ACC112 (cell line): Measurements from ENCODE around the gene RAET1L.

ENCODE experiments used
- H2AFZ ChIP-seq: fragments of 200-600 bp; sonication (generic); one replicate; pipeline ENCODE4 v1.6.0; 2017; ENCODE audit warnings: antibody characterized with exemption, low read length; ENCODE audit not compliant: unreplicated experiment
- H3K27ac ChIP-seq: fragments of 200-600 bp; sonication (generic); 2 replicates; pipeline ENCODE4 v1.5.1; 2014; ENCODE audit warnings: low read depth, mild to moderate bottlenecking, antibody characterized with exemption, low read length, moderate library complexity
- H3K27me3 ChIP-seq: fragments of 200-600 bp; sonication (generic); 2 replicates; pipeline ENCODE4 v1.6.1; 2014; ENCODE audit warnings: mild to moderate bottlenecking, antibody characterized with exemption, low read length, moderate library complexity, mixed read lengths; ENCODE audit not compliant: insufficient read depth
- H3K36me3 ChIP-seq: fragments of 200-600 bp; sonication (generic); 2 replicates; pipeline ENCODE4 v1.6.1; 2016; ENCODE audit warnings: mild to moderate bottlenecking, antibody characterized with exemption, low read length, moderate library complexity, mixed read lengths; ENCODE audit not compliant: insufficient read depth
- H3K4me1 ChIP-seq: fragments of 200-600 bp; sonication (generic); one replicate; pipeline ENCODE4 v1.6.1; 2016; ENCODE audit warnings: low read length, mixed read lengths; ENCODE audit not compliant: insufficient read depth, unreplicated experiment, control insufficient read depth
- H3K4me3 ChIP-seq: fragments of 200-600 bp; sonication (generic); 2 replicates; pipeline ENCODE4 v1.5.1; 2014; ENCODE audit warnings: mild to moderate bottlenecking, low read depth, low read length
- H3K79me2 ChIP-seq: fragments of 200-600 bp; sonication (generic); one replicate; pipeline ENCODE4 v1.6.0; 2016; ENCODE audit warnings: low read length; ENCODE audit not compliant: control insufficient read depth, unreplicated experiment, insufficient read depth

Gene RAET1L

DNA sequence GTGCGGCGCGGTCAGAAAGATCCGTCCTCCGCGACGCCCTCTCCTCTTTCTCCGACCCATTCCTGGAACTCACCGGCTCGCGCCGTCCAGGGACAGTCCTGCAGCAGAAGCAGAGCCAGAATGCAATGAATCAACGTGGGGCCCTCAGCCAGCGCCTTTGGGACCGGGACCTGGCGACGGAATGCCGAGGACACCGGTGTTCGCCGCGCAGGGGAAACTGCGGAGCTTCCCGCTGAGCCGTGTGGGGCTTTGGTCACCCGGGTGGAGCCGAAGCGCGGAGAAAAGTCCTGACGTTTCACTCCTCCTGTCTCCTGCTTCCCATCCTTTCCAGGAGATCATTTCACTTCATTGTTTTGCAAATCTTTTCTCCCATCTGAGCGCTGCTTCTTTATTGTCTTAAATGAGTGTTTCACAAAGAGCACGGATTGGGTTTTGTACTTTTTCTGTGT lies 35.1 kb downstream of the RAET1L start:
- H3K4me3 ChIP-seq = peak overlapping the region; percentile 61
- H3K79me2 ChIP-seq = no peaks in the 10 kb centered on the region
- H3K4me1 ChIP-seq = peaks cover 4% of the 10 kb centered on the region
- H3K27ac ChIP-seq = no peak overlapping the region
- H2AFZ ChIP-seq = no peak overlapping the region
- no peaks in the 10 kb centered on the region for H3K36me3 ChIP-seq
- H3K27me3 ChIP-seq = peaks cover 99% of the 10 kb centered on the region

DNA sequence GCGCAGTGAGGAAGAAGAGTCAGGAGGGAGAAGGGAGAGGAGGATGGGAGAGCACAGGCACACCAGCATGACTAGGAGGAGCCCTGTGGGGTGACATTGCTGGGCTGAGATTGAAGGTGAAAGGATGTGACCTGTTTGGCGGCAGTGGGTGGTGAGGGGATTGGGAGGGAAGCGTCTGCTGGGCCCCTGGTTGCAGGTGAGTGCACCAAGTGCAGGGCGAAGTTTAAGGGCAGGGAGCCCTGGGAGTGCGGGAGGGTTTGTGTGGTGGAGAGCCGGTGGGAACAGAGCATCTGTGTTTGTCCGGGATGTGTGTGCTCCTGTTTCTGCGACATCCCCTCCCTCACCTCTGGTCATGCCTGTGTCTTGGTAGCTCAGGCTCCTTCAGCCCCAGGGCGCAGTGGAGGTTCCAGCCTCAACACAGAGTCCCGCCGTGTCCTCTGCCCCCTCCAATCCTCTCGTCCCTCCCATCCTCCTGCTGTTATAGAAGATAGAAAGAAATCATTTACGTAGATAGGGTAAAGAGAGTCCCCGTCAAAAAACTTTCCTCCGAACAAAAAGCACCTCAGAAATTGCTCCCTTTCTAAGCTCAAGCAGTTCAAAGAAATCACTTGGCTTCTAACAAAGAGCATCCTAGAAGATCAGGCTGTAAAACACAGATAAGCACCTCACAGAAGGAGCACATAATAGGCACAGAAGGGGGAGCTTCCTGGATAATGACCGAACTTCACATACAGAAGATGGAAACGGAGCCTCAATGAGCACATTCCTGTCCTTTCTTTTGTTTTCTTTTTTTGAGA lies 36.6 kb downstream of the RAET1L start:
- no peak overlapping the region for H3K4me3 ChIP-seq
- peaks cover 95% of the 10 kb centered on the region for H3K27me3 ChIP-seq

GRCh38 chr6:149987602-149988107 lies 37.7 kb downstream of the RAET1L start:
- Histone ChIP-seq H3K27ac (no peak overlapping the region), H3K4me3 (no peak overlapping the region), H3K27me3 (peaks cover 92% of the 10 kb centered on the region), H3K79me2 (no peaks in the 10 kb centered on the region), H2AFZ (no peak overlapping the region), H3K4me1 (peaks cover 4% of the 10 kb centered on the region), H3K36me3 (no peaks in the 10 kb centered on the region)

More for the DNA sequence above, 36.6 kb downstream of the RAET1L start:
- Histone ChIP-seq H3K79me2 (no peaks in the 10 kb centered on the region), H3K36me3 (no peaks in the 10 kb centered on the region), H2AFZ (no peak overlapping the region), H3K27ac (no peak overlapping the region), H3K4me1 (peaks cover 4% of the 10 kb centered on the region)

GRCh38 chr6:149985481-149985937 lies 39.8 kb downstream of the RAET1L start:
- Histone ChIP-seq H3K27ac (no peak overlapping the region), H3K27me3 (peaks cover 86% of the 10 kb centered on the region)

DNA sequence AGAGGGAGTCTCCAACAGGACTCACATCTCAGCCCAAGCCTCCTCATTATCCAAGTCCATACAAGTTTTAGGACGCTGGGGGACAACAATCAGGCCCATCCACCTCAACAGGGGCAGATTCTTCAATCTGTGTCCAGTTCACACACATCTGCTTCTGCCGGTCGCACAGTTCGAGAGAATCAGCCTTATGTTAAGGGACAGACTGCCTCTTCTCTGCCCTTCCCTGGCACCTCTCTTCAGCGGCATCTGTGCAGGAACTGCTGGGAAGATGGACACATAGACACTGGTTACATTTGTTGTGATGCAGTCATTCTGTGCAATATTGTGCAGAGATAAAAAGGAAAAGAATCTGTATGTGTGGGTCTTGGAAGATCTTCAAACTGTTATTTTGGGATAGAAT lies 40.6 kb downstream of the RAET1L start:
- Histone ChIP-seq H3K4me3 (no peak overlapping the region), H3K36me3 (no peaks in the 10 kb centered on the region), H3K79me2 (no peaks in the 10 kb centered on the region), H2AFZ (no peak overlapping the region), H3K4me1 (no peaks in the 10 kb centered on the region), H3K27ac (no peak overlapping the region), H3K27me3 (peaks cover 82% of the 10 kb centered on the region)

More at GRCh38 chr6:149985481-149985937, 39.8 kb downstream of the RAET1L start:
- Histone ChIP-seq H3K79me2 (no peaks in the 10 kb centered on the region), H3K36me3 (no peaks in the 10 kb centered on the region), H2AFZ (no peak overlapping the region), H3K4me3 (no peak overlapping the region), H3K4me1 (no peaks in the 10 kb centered on the region)

DNA sequence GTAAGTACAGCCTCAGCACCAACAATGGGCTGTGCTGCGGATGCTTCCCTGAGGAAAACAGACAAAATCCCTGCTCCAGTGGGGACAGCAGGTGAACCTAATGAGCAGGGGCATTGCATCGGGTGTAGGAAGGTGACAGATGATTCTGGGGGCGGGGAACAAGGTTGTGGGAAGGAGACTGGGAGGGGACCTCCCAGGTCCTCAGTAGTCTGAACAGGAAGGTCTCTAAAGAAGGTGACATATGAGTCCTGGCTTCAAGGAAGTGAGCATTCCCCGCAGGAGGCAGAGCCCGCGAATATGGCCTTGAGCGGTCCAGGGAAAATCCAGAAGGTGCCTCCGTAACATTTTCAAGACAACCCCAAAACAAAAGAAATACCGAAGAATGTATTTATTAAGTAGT lies 42.2 kb downstream of the RAET1L start:
- Histone ChIP-seq H3K27ac (no peak overlapping the region), H3K4me1 (no peaks in the 10 kb centered on the region), H3K79me2 (no peaks in the 10 kb centered on the region), H3K36me3 (no peaks in the 10 kb centered on the region), H3K4me3 (no peak overlapping the region), H3K27me3 (peaks cover 78% of the 10 kb centered on the region), H2AFZ (no peak overlapping the region)

DNA sequence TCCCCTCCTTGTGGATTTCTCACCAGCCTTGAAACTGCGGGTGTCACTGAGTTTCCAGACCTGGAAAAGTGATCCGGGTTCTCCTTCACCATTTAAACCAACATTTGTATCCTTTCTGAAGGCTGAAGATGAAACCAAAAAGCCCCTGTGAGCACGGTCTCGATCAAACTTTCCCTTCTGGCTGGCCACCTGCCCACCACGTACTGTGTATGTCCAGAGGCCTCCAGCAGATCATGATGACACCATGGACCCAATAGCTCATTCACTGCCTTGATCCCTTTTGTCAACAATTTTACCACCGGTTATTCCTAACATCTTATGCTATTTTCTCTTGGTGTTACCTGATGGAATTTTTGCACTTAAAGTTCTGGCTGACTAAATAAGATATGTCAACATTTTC lies 46.0 kb downstream of the RAET1L start:
- peaks cover 74% of the 10 kb centered on the region for H3K27me3 ChIP-seq
- no peak overlapping the region for H2AFZ ChIP-seq
- H3K79me2 ChIP-seq = no peaks in the 10 kb centered on the region
- no peak overlapping the region for H3K27ac ChIP-seq
- H3K4me1 ChIP-seq = no peaks in the 10 kb centered on the region
- no peak overlapping the region for H3K4me3 ChIP-seq
- no peaks in the 10 kb centered on the region for H3K36me3 ChIP-seq

DNA sequence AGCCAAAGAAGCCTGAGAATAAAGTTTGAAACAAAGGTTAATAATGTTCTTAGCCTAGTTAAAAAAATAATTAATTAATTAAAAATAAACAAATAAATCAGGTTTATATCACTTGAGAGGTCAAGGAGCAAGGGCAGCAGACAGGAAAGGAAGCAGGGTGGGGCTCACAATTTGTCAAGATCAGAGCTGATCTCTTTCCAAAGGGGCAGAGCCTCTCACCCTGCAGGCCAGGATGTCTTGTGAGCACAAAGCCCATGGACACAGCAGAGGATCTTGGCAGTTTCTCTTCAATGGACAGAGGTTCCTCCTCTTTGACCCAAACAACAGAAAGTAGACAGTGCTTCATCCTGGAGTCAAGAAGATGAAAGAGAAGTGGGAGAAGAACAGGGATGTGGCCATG lies 46.7 kb downstream of the RAET1L start:
- H3K27me3 ChIP-seq = peaks cover 81% of the 10 kb centered on the region
- no peaks in the 10 kb centered on the region for H3K4me1 ChIP-seq
- no peak overlapping the region for H2AFZ ChIP-seq
- H3K4me3 ChIP-seq = no peak overlapping the region
- no peaks in the 10 kb centered on the region for H3K36me3 ChIP-seq
- no peaks in the 10 kb centered on the region for H3K79me2 ChIP-seq
- no peak overlapping the region for H3K27ac ChIP-seq

DNA sequence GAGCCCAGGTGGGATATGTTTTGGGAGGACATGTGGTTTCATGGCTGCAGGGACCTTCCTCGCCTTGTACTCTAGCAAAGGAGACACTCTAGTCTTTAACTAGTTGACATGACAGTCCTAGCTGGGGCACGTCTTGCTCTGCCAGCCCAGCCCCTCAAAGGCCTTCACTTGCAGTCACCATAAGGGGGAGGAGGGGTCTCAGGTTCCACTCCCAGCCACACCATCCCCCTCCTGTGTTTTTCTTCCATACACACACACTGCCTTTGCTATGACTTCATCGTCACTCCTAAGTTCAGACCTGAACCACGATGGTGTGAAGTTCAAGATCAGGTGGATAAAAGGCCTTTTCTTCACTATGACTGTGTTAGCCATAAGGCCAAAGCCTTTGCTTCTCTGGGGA lies 48.1 kb downstream of the RAET1L start:
- no peaks in the 10 kb centered on the region for H3K36me3 ChIP-seq
- H3K4me3 ChIP-seq = no peak overlapping the region
- no peak overlapping the region for H3K27ac ChIP-seq
- H3K27me3 ChIP-seq = peaks cover 82% of the 10 kb centered on the region
- H3K4me1 ChIP-seq = no peaks in the 10 kb centered on the region
- H2AFZ ChIP-seq = no peak overlapping the region
- H3K79me2 ChIP-seq = no peaks in the 10 kb centered on the region

GRCh38 chr6:149975400-149975799 lies 49.9 kb downstream of the RAET1L start:
- Histone ChIP-seq H3K27me3 (peaks cover 77% of the 10 kb centered on the region), H3K79me2 (no peaks in the 10 kb centered on the region)

DNA sequence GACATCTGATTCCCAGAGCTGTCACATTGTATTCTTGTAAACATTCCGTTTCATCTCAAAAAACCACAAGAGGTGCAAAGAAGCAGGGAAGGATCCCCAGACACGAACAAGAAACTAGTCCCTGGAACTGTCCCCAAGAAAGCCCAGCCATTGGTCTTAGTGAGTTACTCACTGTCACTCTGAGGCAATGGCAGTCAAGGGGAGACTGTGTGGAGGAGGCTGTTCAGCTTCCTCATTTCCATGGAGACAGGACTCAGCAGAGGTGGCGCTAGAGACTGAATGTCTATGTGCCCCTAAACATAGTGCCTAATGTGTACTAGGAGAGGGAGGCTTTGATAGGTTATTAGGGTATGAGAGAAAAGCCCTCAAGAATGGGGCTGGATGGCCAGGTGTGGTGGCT lies 50.5 kb downstream of the RAET1L start:
- Histone ChIP-seq H3K36me3 (no peaks in the 10 kb centered on the region), H3K4me3 (no peak overlapping the region), H3K4me1 (no peaks in the 10 kb centered on the region), H3K27me3 (peaks cover 77% of the 10 kb centered on the region), H3K79me2 (no peaks in the 10 kb centered on the region), H3K27ac (no peak overlapping the region), H2AFZ (no peak overlapping the region)

More at GRCh38 chr6:149975400-149975799, 49.9 kb downstream of the RAET1L start:
- H3K36me3 ChIP-seq = no peaks in the 10 kb centered on the region
- no peak overlapping the region for H2AFZ ChIP-seq
- H3K27ac ChIP-seq = no peak overlapping the region
- no peaks in the 10 kb centered on the region for H3K4me1 ChIP-seq
- no peak overlapping the region for H3K4me3 ChIP-seq
